Effector CD4-positive, alpha-beta T cell (primary cell): ENCODE data around the gene FLNC. TPM values are rescaled to one million over a fixed set of nuclear protein-coding genes. Genes with fewer than 3 reads are reported as not detected.

ENCODE experiments used
- DNase-seq: peaks from one replicate; pipeline ENCODE4 v3.0.0-alpha.2; 2020
- total RNA-seq: gene quantifications from one replicate; lab custom pipeline; 2026; lab: John Stamatoyannopoulos, UW

FLNC gene
- total RNA-seq = not detected

GRCh38 chr7:128830231-128831177, at the start of gene FLNC:
FLNC (plus strand) TSS chr7:128830406; CDS start chr7:128830638, 232 bp downstream.
- no peak for DNase-seq

DNA sequence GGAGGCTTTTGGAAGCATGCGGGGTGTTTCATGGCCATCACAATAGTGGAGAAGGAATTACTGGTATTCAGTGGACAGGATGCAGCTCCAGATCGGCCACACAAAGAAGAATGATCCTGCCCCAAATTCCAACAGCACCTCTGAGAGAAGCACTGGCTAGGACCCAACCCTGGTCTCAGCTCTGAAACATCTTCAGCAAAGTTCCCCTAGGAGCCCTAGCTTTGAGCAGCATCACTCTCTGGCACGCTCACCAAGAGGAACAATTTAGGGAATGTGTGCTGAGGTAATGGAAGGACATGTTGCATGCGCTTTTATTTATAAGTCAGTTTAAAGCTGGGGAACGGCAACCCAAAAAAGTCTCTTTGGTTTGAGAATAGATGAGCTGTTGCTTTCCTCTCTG, 49.1 kb upstream of the FLNC start:
- DNase-seq = no peak

DNA sequence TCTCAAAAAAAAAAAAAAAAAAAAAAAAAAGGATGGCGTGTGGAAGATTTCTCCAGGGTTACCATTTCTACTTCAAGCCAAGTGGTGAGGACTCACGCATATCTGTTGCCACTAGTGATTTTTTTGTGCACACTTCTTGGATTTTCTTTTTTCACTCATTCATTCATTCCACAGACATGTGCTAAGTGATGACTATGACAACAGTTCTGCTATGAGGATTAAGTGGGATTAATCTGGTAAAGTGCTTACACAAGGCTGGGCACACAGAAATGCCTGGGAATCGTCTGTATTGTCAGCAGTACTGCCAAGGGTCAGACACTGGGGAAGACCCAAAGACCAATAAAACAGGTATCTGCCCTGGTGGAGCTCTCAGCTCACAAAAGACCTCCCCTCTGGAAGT, 48.4 kb upstream of the FLNC start:
- DNase-seq = no peak

GRCh38 chr7:128783143-128783861, 46.9 kb upstream of the FLNC start:
- DNase-seq = no peak

- DNase-seq = no peak
Observed at GRCh38 chr7:128785738-128786137, 44.5 kb upstream of the FLNC start.

DNA sequence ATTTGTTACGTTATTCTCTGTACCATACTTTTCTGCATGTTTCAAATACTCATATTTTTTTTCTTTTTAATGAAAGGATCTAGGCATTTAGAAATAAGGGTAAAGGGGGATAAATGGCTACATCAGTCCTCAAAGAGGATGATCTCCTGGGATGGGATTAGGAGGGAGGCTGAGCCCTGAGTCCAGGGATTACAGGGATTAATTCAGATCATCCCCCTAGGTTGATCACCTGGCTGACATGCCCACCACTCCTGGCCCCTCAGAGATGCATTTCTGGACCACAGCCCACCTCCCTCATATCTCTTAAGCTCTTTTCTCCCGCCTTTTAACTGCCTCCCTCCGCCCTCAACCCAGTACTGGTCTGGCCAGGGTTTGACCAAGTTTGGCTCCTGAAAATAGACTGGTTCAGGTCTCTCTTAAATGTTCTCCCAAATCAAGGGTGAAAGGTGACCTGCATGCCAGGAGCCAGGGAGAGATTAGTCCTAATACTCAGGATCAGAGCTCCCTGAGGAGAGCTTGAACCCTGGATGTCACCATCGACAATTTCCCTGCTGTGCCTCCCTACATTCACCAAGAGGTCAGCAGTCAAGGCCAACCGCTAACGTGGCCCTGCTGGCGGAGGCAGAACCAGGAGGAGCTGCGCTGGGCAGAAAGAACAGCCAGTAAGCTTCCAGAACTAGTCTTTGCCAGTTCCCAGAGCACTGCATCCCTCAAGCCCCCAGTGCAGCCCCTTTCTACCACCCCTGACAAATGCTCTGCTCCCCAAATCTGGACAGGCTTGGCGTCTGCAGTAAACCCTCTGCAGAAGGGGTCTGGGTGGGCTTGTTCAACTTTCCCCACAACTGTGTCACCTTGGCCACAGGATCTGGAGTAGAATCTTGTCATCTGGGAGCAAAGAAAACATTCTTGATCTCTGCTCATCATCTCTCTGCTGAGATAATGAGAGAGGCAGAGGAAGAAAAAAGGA, 41.5 kb upstream of the FLNC start:
- DNase-seq = no peak

DNA sequence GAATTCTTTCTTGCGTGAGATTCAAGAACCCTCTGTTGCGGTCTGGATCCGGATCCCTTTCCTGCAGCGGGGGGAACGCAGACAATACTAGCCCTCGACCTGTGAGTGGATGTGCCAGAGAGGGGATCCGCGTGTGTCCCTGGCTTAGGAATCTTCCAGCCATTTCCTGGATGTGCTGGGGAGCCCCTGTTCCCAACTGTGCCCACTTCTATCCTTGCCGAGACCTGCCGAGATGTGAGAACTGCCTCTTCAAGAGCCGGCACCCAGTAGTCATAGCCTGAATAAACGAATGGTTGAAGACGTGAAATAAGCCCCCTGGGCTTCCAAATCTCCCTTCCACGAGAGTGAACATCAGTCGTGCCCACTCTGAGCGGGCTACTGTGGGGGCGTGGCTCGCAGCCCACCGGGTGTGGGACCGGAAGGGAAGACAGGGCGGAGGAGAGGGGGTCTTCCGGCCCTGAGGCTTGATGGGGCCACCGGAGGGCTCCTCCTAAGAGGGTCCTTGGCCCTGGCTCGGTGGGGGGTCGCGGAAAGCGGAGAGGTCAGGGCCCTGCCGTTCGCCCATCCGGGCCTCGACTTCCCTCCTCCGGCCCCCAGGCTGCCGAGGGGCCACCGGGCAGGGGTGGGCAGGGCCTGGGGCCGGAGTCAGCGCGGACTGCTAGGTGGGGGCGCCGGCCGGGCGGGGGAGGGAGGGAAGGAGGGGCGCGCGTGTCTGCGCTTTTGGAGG, 39.7 kb upstream of the FLNC start:
- DNase-seq = no peak

GRCh38 chr7:128791121-128791971, 38.9 kb upstream of the FLNC start, which contains the start of gene CCDC136:
CCDC136 (plus strand) TSS chr7:128791968; CDS start chr7:128792412, 444 bp downstream.
- peak; percentile 72 for DNase-seq

DNA sequence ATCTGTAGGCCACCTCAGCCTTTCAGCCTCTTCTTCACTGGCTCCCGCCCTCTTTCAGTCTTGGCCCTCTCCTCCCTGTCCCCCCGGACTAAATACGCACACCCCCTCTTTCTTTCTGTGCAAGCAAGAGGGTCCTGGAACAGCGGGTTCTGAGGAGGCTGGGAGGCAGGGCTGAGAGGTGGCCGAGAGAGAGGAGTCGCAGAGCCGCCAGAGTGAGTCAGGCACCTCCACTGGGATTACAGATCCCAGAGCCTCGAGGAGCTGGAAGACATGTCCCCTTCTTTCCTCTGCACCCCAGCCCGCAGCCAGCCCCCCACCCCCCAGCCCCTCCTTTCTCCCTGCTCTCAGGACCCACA, 38.3 kb upstream of the FLNC start:
- no peak for DNase-seq

DNA sequence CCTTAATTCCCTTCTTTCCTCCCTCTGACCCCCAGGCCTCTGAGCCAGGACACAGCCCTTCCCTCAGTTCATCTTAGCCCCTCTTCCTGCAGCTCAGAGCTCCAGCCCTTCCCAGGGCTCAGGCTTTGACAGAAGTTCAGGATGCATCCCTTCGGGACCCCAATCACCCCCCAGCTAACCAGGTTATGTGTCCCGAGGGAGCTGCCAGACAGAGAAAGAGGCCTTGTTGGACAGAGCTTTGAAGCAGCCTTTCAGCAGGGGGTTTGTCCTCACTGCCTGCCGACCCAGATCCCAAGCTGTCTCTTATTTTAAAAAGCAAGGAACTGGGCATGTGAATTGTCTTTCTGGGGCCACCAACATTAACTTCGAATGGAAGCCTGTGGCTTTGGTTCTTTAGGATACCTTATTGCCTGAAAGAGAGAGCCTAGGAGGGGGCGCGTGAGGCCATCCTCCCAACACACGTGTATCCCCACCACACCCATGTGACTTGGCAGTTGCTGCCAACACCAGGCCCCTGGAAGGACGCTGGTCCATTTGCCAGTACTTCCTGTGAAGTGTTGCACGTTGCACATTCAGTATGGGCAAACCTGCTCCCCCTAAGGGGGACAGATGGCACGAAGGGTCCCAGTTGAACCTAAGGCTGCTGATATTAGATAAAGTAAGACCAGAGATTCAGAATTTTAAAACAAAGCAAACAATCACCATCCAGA, 37.6 kb upstream of the FLNC start:
- DNase-seq = no peak

DNA sequence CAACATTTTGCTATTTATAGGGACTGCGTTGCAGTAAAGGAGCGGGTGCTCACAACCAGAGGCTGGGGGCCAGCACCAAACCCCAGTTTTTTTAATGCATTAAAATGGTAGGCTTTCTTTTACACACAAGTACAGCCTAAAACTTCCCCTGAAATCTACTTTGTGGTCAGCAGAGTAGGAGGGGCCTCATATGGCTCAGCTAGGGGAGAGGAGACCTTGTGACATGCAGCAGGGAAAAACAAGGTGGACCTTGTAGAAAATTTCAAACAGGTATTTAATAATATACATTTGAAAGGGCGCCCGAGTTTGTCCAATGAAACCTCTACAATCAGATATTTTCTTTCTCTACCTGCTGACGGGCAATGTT, 37.0 kb upstream of the FLNC start:
- no peak for DNase-seq

GRCh38 chr7:128794020-128794419, 36.2 kb upstream of the FLNC start:
- no peak for DNase-seq

DNA sequence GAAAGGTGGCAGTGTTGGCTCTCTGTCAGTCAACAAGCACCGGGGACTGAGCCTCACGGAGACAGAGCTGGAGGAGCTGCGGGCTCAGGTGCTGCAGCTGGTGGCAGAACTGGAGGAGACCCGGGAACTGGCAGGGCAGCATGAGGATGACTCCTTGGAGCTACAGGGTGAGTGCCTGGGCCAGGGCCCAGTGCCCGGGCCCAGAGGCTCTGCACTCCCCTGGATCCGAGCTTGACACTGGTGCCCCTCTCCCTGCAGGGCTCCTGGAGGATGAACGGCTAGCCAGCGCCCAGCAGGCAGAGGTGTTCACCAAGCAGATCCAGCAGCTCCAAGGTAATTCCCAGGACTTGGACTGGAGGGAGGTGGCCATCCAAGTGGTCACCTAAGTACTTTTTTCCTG, 35.8 kb upstream of the FLNC start:
- no peak for DNase-seq

- no peak for DNase-seq
Observed at GRCh38 chr7:128795129-128795528, 35.1 kb upstream of the FLNC start.

DNA sequence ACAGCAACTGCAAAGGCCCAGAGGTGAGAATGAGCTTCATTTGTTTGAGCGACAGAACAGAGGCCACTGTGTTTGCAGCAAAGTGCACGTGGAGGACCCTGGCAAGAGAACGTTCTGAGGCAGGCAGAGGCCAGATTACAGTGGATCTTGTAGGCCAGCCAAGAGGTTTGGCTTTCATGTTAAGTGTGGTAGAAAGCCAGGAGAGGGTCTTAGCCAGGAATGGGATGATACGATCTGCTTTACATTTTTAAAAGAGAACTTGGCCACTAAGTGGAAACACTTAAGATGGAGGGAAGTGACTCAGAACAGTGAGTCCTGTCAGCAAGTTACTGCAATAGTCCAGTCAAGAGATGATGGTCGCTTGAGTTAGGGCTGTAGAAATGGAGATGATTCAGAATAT, 33.9 kb upstream of the FLNC start:
- no peak for DNase-seq

GRCh38 chr7:128799451-128799850, 30.8 kb upstream of the FLNC start:
- no peak for DNase-seq

- DNase-seq = no peak
Observed at GRCh38 chr7:128800567-128800966, 29.6 kb upstream of the FLNC start.

- DNase-seq = no peak
Observed at GRCh38 chr7:128801003-128801402, 29.2 kb upstream of the FLNC start.

DNA sequence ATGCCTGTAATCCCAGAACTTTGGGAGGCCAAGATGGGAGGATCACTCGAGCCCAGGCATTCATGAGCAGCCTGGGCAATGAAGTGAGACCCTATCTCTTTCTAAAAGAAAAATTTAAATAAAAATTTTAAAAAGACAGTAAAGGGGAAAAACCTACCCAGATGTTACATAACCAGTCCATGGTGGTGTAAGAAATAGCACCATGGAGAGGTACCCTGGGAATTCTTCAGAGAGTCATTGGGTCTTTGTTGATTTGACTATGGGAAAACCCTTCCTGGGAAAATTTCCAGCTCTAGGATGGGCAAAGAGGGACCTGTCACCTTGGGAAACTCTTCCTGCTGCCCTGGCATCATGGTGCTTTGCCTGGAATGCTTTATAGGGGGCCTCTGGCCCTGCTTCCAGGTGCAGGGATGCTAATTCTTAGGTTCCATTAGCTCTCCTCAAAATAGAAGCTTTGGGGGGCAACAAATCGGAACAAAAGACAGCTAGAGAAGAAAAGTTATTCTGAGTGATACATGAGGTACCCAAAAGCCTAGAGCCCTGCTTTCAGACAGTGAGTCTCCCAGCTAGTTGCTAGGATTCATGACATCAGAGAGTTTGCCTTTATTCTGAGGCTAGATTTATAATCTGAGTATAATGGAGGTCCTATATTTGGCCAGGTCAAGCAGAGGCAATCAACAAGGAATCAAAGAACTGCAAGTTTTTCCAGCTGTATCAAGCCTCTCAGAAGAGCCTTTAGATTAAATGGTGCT, 28.4 kb upstream of the FLNC start:
- no peak for DNase-seq

- no peak for DNase-seq
Observed at GRCh38 chr7:128804484-128804883, 25.7 kb upstream of the FLNC start.
